Upper lobe of right lung (tissue), 1 donor: ENCODE results near the gene GREM2. TPM values are rescaled to one million over a fixed set of nuclear protein-coding genes. Genes with fewer than 3 reads are reported as not detected.

Experiments
- ATAC-seq: fragments of 200-7000 bp; cut with Tn5 transposase; one replicate; pipeline ENCODE4 v1.9.1; 2020; ENCODE audit warnings: mild to moderate bottlenecking, moderate library complexity
- DNase-seq: peaks from one replicate; pipeline ENCODE4 v3.0.0-alpha.2; 2020
- H3K27ac ChIP-seq: fragments of 200-600 bp; one replicate; pipeline ENCODE4 v1.8.0; 2022
- H3K27me3 ChIP-seq: fragments of 200-600 bp; one replicate; pipeline ENCODE4 v1.8.0; 2022; ENCODE audit warnings: mild to moderate bottlenecking
- H3K36me3 ChIP-seq: fragments of 200-600 bp; one replicate; pipeline ENCODE4 v1.8.0; 2022
- H3K4me1 ChIP-seq: fragments of 200-600 bp; one replicate; pipeline ENCODE4 v1.8.0; 2022
- H3K4me3 ChIP-seq: fragments of 200-600 bp; one replicate; pipeline ENCODE4 v1.8.0; 2022; ENCODE audit warnings: mild to moderate bottlenecking
- H3K9me3 ChIP-seq: fragments of 200-600 bp; one replicate; pipeline ENCODE4 v1.8.0; 2022
- CTCF ChIP-seq: fragments of 200-600 bp; IDR thresholded peaks from one replicate; pipeline ENCODE4 v1.8.0; 2022; ENCODE audit warnings: antibody characterized with exemption
- intact Hi-C: fragments of 100-400 bp; cut with DNase I; formaldehyde crosslinking; loops from one replicate; pipeline ENCODE4 v1.11.0; 2022
- total RNA-seq: library from RNA; stranded (reverse); fragmentation: NEBNext Ultra II Directional; extraction: Animal tissue kit (Norgen Biotek cat#: 25700); gene quantifications from one replicate; pipeline ENCODE4 v1.2.1, GENCODE V29; 2021
- donor health status: DM: no; HTN: yes; CAD: no; lungs with severe emphysema.

Gene GREM2
- total RNA-seq, 1 donor from 2014 or later = 0.64 TPM

- no peak for ATAC-seq
Measured at GRCh38 chr1:240467895-240468294, 144.1 kb downstream of the GREM2 start.

DNA sequence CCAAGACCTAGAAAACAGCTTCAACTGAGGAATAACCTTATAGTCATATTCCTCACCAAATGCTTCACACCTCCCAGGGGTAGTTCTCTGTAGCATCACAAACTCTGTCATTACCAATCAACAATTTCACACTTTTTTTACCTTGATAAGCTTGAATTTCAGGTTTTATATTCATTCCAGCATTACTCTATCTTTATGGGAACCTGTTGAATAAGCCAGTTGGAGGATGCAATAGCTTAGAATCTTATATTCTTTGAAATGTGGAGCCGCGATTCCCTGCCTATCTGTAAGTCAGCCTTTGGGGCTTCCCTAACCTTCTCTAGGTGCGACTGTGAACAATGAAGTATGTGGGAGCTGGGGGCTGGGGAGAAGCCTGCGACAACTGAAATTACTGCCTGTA lies 145.4 kb downstream of the GREM2 start:
- Histone ChIP-seq H3K4me3 (no peak overlapping the region), H3K4me1 (no peaks in the 10 kb centered on the region), H3K36me3 (no peaks in the 10 kb centered on the region), H3K27me3 (no peaks in the 10 kb centered on the region), H3K27ac (no peak overlapping the region), H3K9me3 (no peaks in the 10 kb centered on the region)
- intact Hi-C loops = no loop called here
- TF ChIP-seq CTCF = no peak
- ATAC-seq (no peak), DNase-seq (no peak)

More at GRCh38 chr1:240467895-240468294, 144.1 kb downstream of the GREM2 start:
- no peak for DNase-seq
- intact Hi-C loops = no loop called here
- H3K4me1 ChIP-seq = no peaks in the 10 kb centered on the region
- H3K36me3 ChIP-seq = no peaks in the 10 kb centered on the region
- H3K4me3 ChIP-seq = no peak overlapping the region
- no peaks in the 10 kb centered on the region for H3K9me3 ChIP-seq
- no peak overlapping the region for H3K27ac ChIP-seq
- no peaks in the 10 kb centered on the region for H3K27me3 ChIP-seq
- TF ChIP-seq CTCF = no peak

GRCh38 chr1:240465531-240465940 lies 146.4 kb downstream of the GREM2 start:
- H3K27me3 ChIP-seq = no peaks in the 10 kb centered on the region
- H3K4me3 ChIP-seq = no peak overlapping the region
- H3K36me3 ChIP-seq = no peaks in the 10 kb centered on the region
- H3K9me3 ChIP-seq = no peaks in the 10 kb centered on the region
- TF ChIP-seq CTCF = no peak
- no peak overlapping the region for H3K27ac ChIP-seq
- H3K4me1 ChIP-seq = no peaks in the 10 kb centered on the region
- no peak for DNase-seq
- intact Hi-C loops = no loop called here
- no peak for ATAC-seq

- intact Hi-C loops = no loop called here
Measured at GRCh38 chr1:240464099-240464498, 147.9 kb downstream of the GREM2 start.

DNA sequence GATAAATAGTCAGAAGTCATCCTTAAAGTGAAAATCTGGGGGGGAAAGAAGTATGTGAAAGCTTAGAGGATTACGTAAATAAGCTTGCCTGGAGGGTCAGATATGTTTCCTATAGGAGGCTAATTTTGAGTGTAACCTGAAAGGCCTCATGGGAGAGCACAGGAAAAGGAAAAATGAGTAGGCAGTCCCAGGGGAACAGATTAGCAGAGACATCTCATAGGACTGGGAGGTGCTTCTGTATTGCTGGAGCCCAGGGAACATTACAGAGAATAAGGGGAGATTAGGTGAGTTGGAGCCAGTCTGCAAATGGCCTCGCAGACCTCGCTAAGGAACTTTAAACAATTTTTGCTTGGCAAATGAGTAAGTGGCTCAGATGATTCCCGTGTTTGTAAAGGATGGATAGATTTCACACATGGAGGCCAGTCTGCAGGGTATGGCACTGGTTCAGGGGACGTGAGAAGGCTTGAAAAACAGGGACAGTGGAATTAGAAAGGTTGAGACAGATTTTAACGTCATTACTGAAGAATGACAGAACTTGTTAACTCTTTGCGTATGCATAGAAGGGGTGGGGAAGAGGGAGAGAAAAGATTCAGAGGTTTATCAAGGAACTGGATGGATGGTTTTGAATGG lies 149.1 kb downstream of the GREM2 start:
- H3K4me1 ChIP-seq = no peaks in the 10 kb centered on the region
- intact Hi-C loops = no loop called here
- H3K9me3 ChIP-seq = no peaks in the 10 kb centered on the region
- no peak overlapping the region for H3K4me3 ChIP-seq
- ATAC-seq (no peak), DNase-seq (no peak)
- no peak for TF ChIP-seq CTCF
- H3K36me3 ChIP-seq = no peaks in the 10 kb centered on the region
- H3K27ac ChIP-seq = no peak overlapping the region
- H3K27me3 ChIP-seq = no peaks in the 10 kb centered on the region

More at GRCh38 chr1:240464099-240464498, 147.9 kb downstream of the GREM2 start:
- DNase-seq = no peak
- no peak for ATAC-seq
- Histone ChIP-seq H3K27ac (no peak overlapping the region), H3K27me3 (no peaks in the 10 kb centered on the region), H3K9me3 (no peaks in the 10 kb centered on the region), H3K4me3 (no peak overlapping the region), H3K4me1 (no peaks in the 10 kb centered on the region), H3K36me3 (no peaks in the 10 kb centered on the region)
- TF ChIP-seq CTCF = no peak

- no peak for TF ChIP-seq CTCF
- H3K27me3 ChIP-seq = no peaks in the 10 kb centered on the region
- ATAC-seq = no peak
- H3K4me1 ChIP-seq = no peaks in the 10 kb centered on the region
- no peaks in the 10 kb centered on the region for H3K36me3 ChIP-seq
- no peak overlapping the region for H3K4me3 ChIP-seq
- H3K9me3 ChIP-seq = no peaks in the 10 kb centered on the region
- intact Hi-C loops = no loop called here
- DNase-seq = no peak
- no peak overlapping the region for H3K27ac ChIP-seq
Measured at GRCh38 chr1:240462277-240462676, 149.7 kb downstream of the GREM2 start.
